GM19193 (cell line): ENCODE data around the gene KIAA1671.

Experiments used
- POLR2A ChIP-seq: IDR thresholded peaks from 4 replicates; pipeline ENCODE4 v1.6.1; 2011; ENCODE audit not compliant: insufficient read depth, insufficient read length; ENCODE audit errors: extremely low read depth

Gene KIAA1671

DNA sequence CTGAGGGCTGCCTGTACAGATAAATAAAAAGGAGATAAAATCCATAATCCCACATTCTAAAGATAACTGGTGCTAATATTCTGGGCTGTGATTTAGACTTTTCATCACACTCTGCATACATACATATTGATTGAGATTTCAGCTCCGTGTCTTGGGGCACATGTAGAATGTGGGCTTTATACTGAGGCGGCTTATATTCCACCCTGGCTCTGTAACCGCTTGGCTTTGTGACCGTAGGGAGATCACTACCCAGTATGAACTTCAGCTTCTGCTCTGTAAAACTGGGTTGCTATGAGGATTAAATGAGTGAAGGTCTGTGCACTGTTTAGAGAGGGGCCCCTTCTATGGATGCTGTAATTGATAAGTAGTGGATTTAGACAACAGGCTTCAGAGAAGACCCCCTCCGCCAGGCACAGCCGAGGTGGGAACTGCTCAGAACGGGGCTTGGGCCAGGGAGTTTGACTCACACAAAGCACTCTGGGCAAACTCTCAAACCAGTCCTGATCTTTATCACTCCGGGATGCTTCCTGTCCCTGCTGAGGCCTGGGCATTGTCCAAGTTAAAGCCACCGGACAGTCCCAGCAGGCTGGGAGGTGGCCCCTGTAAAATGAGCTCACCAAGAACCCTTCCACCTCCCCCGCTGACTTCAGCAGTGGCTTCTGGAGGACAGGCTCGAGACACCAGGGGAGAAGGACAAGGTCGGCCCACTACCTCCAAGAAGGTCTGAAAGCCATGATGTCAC, 17.2 kb downstream of the KIAA1671 start:
- no peak for TF ChIP-seq POLR2A

DNA sequence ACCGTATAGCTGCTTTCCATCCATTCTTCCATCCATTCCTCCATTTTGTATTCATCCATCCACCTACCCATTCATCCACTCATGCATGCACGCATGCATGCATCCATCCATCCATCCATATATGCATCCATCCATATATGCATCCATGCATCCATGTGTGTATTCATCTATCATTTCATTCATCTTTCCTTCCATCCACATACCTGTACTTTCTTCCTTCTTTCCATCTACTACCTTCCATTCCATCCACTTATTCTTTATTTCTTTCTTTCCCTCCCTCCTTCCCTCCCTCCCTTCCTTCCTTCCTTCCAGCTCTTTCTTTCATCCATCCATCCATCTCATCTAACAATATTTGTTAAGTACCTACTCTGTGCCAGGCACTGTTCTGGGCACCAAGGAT, 19.9 kb downstream of the KIAA1671 start:
- TF ChIP-seq POLR2A: no peak

DNA sequence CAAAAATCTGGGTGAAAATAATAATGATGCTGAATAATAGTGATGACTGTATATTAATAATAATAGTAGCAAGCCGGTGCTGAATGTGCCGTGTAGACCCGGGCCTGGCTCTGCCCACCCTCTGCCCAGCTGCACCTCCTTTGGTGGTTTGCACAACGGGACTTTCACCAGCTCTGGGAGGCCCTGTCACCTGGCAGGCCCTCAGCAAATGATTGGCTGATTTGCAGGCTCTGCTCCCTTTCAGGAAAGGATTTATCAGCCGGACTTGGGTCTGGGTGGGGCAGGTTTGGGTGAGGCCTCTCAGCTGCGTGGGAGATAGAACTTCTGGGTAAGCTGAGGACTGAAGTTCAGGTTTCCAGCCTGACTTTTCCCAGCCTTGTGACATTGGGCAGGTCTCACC, 21.4 kb downstream of the KIAA1671 start:
- TF ChIP-seq POLR2A: no peak

DNA sequence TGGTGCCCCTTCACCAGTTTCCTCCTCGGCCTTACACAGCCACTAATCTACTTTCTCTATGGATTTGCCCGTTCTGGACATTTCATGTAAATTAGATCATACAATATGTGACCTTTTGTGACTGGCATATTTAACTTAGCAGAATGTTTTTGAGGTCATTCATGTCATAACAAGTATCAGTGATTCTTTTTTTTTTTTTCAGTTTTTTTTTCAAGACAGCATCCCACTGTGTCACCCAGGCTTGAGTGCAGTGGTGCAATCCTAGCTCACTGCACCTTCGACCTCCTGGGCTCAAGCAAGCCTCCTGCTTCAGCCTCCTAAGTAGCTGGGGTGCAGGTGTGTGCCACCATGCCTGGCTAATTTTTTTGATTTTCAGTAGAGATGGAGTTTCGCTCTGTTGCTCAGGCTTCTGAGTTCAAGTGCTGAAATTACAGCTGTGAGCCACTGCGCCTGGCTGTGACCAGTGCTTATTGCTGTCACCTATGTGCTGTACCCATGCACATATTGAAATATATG, 22.7 kb downstream of the KIAA1671 start:
- no peak for TF ChIP-seq POLR2A

DNA sequence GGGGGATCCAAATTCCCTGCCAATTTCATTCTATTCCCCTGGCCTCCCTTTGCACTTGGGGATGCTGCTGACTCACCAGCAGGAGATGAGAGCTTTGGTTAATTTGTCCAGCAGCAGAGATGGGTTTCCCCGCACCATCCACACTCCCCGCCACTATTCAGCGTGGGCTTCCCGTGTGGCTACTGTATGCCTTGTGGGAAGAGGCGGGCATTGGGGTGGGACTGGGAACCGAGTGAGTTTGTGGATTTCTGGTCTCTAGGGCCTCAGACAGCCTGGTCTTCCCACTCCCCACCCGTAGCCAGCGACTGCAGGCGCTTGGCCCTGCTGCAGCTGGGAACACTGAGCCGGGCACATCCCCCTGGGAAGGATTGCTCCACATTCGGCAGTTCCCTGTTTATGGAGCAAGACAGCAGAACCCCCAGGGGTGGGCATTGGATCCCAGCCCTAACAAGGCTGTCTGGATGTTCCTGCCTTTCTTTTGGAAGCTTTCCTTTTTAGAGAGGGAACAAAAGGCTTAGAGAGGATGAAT, 23.4 kb downstream of the KIAA1671 start:
- TF ChIP-seq POLR2A: no peak

DNA sequence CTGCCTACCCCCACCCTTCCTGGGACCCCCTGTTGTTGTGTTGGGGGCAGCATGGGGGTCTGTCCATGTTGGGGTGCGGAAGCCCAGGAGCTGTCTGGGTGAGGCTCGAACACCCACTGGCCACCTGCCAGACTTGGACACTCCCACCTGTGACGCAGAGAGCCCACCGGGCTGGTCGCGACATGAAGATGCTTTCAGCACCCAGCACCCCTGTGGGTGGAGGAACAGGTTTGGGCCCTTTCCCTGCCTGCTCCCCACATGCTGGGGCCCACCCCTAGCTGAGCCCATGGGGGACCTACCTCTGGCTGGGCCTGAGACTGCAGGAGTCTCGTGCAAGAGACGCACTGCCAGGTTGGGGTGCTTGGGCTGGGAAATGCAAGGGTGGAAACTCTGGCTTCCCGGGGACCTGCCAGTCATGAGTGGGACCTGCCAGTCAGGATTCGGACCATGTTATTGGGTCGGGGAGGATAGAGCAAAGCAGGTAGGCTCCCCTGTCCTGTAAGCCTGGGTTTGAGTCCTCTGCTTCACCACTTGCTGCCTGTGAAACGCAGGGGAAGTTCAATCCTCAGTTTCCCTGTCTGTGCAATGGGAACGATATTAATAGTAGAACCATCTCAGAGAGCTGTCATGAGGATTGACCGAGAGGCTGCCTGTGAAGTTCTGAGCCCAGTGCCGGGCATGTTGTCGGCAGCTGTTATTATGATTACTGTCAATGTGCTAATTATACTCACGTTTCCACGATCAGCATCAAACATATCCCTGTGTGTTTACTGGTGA, 24.1 kb downstream of the KIAA1671 start:
- TF ChIP-seq POLR2A: no peak

DNA sequence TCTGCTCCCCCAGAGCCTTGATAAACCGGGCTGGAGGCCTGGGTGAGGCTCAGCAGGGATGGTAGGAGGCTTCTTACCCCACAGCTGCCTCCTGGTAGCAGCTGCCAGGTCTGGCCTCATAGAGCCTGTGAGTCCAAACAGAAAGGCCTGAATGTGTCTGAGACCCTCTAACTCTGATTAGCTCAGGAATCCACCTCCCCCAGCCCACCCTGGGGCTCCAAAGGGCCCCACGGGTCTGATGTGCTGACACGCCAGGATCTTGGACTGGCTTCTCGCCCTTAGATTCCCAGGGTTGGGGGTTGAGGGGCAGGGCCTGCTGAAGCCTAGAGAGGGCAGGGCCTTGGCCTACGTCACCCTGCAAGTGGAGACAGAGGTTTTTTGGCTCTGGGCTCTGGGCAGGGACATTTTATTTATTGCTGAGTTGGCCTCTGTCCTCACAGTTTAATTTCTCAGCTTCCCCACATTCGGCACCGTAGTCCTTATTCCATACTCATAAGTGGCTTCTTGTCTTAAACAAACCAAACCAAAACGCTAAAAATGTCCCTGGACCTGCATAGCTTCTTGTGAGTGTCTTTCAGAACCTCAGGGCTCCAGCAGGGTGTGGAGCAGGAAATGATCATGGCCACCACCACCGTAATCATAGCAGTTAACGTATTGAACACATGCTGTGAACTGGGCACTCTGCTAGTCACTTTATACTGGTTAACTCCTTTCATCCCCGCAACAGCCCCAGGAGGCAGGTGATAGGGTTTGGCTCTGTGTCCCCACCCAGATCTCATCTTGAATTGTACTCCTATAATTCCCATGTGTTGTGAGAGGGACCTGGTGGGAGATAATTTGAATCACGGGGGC, 25.1 kb downstream of the KIAA1671 start:
- no peak for TF ChIP-seq POLR2A

DNA sequence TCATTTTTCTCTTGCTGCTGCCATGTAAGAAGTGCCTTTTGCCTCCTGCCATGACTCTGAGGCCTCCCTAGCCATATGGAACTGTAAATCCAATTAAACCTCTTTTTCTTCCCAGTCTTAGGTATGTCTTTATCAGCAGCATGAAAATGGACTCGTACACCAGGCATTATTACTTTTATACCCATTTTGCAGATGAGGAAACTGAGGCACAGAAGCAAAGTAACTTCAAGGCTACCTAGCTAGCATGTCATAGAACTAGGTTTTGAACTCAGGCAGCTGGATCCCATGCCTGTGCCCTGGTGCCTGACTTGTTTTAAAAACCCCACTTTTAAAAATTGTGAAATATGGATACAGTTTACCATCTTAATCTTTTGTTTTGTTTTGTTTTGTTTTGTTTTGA, 25.8 kb downstream of the KIAA1671 start:
- TF ChIP-seq POLR2A: no peak

DNA sequence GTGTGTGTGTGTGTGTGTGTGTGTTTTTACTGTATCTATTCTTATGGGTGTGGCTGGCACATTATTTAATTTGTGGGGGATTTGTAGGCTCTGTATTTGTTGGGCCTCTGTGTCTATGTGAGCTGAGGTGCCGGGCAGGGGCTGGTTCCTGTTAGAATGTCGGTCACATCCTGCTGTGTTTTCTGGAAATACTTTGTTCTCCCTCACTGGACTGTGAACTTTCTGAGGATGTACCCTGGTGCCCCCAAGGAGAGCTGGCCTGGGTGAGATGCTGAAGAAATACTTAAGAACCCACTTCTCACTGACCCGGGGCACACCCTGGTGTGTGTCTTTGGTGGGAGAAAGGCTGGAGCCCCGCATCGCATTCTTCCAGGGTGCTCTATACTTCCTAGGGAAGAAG, 28.6 kb downstream of the KIAA1671 start:
- TF ChIP-seq POLR2A: no peak

DNA sequence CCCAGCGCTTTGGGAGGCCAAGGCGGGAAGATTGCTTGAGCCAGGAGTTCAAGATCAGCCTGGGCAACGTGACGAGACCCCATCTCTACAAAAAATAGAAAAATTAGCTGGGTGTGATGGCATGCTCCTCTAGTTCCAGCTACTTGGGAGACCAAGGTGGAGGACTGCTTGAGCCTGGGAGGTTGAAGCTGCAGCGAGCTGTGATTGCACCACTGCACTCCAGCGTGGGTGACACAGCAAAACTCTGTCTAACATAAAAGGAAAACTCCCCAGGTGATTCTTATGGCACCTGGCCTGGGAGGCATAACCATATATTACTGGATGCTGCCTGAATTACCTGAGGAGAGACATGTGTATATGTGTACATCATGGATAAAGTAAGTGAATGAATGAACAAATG, 29.1 kb downstream of the KIAA1671 start:
- TF ChIP-seq POLR2A: no peak

DNA sequence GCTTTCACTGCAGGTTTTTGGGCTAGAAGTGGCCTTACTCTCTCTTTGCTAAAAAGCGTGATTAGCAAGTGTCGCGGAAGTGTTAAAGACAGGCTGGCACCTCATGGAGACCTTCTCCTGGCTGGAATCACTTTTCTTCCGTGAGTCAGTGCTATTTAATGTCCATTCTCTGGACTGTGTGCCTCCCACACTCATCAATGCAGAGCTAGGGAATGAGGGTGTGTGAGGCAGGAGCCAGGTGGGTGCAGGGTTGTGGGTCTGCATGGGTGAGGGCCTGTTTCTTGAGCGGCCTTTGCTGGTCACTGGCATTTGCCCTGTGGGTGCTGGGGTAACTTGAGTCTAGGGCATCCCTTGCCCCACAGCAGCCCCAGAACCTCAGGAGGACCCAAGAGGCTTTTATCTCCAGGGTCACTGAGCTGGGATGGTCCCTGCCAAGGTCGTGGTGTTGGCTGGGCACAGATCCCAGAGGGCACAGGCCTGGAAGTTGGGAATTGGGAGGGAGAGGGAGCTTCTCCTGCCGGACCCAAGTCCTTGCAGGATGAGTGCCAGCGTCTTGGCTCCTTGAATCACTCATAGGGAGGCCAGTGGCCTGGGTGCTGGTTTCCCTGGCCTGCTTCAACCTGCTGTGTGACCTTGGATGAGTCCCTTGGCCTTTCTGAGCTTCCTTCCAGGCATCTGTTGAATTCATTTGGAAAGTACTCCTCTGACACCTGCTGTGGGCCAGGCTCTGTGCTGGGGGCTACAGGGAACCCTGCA, 30.0 kb downstream of the KIAA1671 start:
- no peak for TF ChIP-seq POLR2A

DNA sequence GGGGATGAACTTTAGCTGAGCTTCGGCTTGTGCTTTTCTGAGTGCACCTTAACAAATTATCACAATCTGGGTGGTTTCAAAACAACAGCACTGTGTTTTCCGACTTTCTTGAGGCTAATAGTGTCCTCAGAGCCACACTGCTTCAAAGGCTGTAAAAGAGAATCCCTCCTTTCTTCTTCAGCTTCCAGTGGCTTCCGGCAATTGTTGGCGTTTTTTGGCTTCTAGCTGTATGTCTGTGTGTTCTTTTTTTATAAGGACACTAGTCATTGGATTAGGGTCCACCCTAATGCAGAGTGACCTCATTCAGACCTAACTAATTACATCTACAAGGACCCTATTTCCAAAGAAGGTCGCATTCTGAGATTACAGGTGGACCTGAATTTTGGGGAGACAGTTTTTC, 30.6 kb downstream of the KIAA1671 start:
- TF ChIP-seq POLR2A: no peak

DNA sequence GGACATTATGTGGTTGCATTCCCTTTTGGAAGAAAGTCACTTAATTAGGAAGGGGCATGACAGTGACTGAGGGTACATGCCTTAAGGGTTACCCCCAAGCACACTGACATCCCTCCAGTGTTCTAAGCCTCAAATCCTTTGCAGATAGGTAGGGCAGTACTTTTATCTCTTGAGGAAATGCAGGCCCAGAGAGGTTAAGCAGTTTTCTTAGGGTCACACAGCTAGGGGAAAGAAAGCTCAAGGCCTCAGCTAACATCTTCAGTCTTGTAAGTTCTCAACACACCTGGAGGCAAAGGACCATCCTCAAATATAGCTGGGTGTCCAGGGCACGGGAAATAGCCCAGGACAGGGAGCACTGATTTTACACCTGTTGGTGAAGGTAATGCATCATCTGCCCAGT, 31.6 kb downstream of the KIAA1671 start:
- no peak for TF ChIP-seq POLR2A

DNA sequence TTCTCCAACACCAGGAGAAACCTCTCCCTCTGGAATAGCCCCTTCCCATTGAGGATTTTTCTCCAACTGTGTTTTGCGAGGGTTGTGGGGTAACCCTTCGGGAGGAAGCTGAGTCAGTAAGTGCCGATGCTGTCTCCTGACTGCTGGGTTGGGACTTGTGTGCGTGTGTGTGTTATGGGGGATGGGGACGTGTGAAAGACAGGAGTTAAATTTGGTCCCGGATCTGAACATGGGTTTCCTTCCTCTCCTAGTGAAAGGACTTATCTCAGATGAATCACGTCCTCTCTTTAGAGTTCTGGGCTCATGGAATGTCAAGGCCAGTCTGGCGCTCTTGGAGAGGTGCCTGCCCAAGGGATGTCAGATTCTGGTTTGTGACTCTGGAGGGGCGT, 33.3 kb downstream of the KIAA1671 start:
- TF ChIP-seq POLR2A: no peak
